CD4-positive, alpha-beta T cell treated with Interleukin-10 for 1 hour (primary cell): ENCODE data around the gene CAMSAP3.
A peak's percentile ranks its signal among the peaks of the same experiment; 100 is the strongest.

Experiments used
- DNase-seq: peaks from one replicate; pipeline ENCODE4 v3.0.0-alpha.2; 2020

The CAMSAP3 gene

GRCh38 chr19:7654401-7654800, 58.7 kb downstream of the CAMSAP3 start:
- no peak for DNase-seq

GRCh38 chr19:7655581-7655980, 59.9 kb downstream of the CAMSAP3 start:
- DNase-seq, result no peak

GRCh38 chr19:7657131-7657751, 61.6 kb downstream of the CAMSAP3 start:
- DNase-seq, result peak; percentile 23

GRCh38 chr19:7658219-7658686, 62.6 kb downstream of the CAMSAP3 start:
- DNase-seq, result peak; percentile 67

GRCh38 chr19:7661744-7662538, 66.3 kb downstream of the CAMSAP3 start:
- DNase-seq, result no peak

GRCh38 chr19:7662657-7663056, 67.0 kb downstream of the CAMSAP3 start:
- no peak for DNase-seq

GRCh38 chr19:7663706-7664105, 68.0 kb downstream of the CAMSAP3 start:
- DNase-seq, result no peak

GRCh38 chr19:7665076-7665475, 69.4 kb downstream of the CAMSAP3 start:
- no peak for DNase-seq
